HepG2 (cell line): ENCODE results near the gene PRDX5. TPM values are rescaled to one million over a fixed set of nuclear protein-coding genes. Genes with fewer than 3 reads are reported as not detected.

Experiments
- ARNTL ChIP-seq: sonication (generic); formaldehyde crosslinking; IDR thresholded peaks from 2 replicates; pipeline ENCODE4 v1.4.0; 2020; ENCODE audit warnings: mild to moderate bottlenecking, missing genetic modification reagents
- CAMTA2 ChIP-seq: sonication (generic); formaldehyde crosslinking; IDR thresholded peaks from 2 replicates; pipeline ENCODE4 v1.4.0; 2020; ENCODE audit warnings: mild to moderate bottlenecking, missing genetic modification reagents, borderline replicate concordance
- CHD2 ChIP-seq: IDR thresholded peaks from 2 replicates; pipeline ENCODE4 v1.6.1; 2011; ENCODE audit warnings: low read depth, low read length, improper control_type of control experiment
- CREB1 ChIP-seq, 2 experiments: fragments of 450-650 bp in 1 of 2; IDR thresholded peaks; 2 replicates each; pipeline ENCODE4 v1.6.1; 2016 to 2017; ENCODE audit warnings: control low read depth in 1 of 2, mild to moderate bottlenecking in 1 of 2, missing compliant biosample characterization in 1 of 2, missing genetic modification characterization in 1 of 2
- HNRNPLL ChIP-seq: fragments of 200-400 bp; formaldehyde crosslinking; IDR thresholded peaks from 2 replicates; pipeline ENCODE4 v1.6.1; 2017; ENCODE audit warnings: mild to moderate bottlenecking, low read depth, low read length; ENCODE audit not compliant: poor library complexity, severe bottlenecking
- NKX3-1 ChIP-seq: sonication (generic); formaldehyde crosslinking; IDR thresholded peaks from 2 replicates; pipeline ENCODE4 v1.5.0; 2020; ENCODE audit warnings: missing genetic modification reagents
- NR1H2 ChIP-seq: sonication (generic); formaldehyde crosslinking; IDR thresholded peaks from 2 replicates; pipeline ENCODE4 v1.8.1; 2022; ENCODE audit warnings: low read depth, missing genetic modification reagents, borderline replicate concordance
- NRL ChIP-seq: sonication (generic); formaldehyde crosslinking; IDR thresholded peaks from 2 replicates; pipeline ENCODE4 v1.5.0; 2020; ENCODE audit warnings: missing genetic modification reagents, mild to moderate bottlenecking, moderate library complexity, borderline replicate concordance
- RCOR2 ChIP-seq: IDR thresholded peaks from 2 replicates; pipeline ENCODE4 v1.6.1; 2016; ENCODE audit warnings: missing biosample characterization, missing genetic modification reagents
- REXO4 ChIP-seq: sonication (generic); formaldehyde crosslinking; IDR thresholded peaks from 2 replicates; pipeline ENCODE4 v1.8.0; 2022; ENCODE audit warnings: missing genetic modification reagents, mild to moderate bottlenecking, borderline replicate concordance
- SALL2 ChIP-seq: sonication (generic); formaldehyde crosslinking; IDR thresholded peaks from 2 replicates; pipeline ENCODE4 v1.8.1; 2023; ENCODE audit warnings: mild to moderate bottlenecking, missing genetic modification reagents, inconsistent platforms
- SP5 ChIP-seq: IDR thresholded peaks from 2 replicates; pipeline ENCODE4 v1.6.1; 2016; ENCODE audit warnings: low read depth, borderline replicate concordance
- SRSF4 ChIP-seq: fragments of 200-400 bp; formaldehyde crosslinking; IDR thresholded peaks from one replicate; pipeline ENCODE4 v1.6.1; 2018; ENCODE audit warnings: mild to moderate bottlenecking, low read depth, low read length, moderate library complexity; ENCODE audit not compliant: poor library complexity, severe bottlenecking
- ZEB1 ChIP-seq: IDR thresholded peaks from 2 replicates; pipeline ENCODE4 v1.6.1; 2012; ENCODE audit warnings: mild to moderate bottlenecking, low read depth, inconsistent platforms; ENCODE audit not compliant: insufficient replicate concordance
- ZNF17 ChIP-seq: sonication (generic); formaldehyde crosslinking; IDR thresholded peaks from 2 replicates; pipeline ENCODE4 v1.5.0; 2020; ENCODE audit warnings: mild to moderate bottlenecking, missing genetic modification reagents
- ZNF224 ChIP-seq: sonication (generic); formaldehyde crosslinking; IDR thresholded peaks from 2 replicates; pipeline ENCODE4 v1.5.0; 2020; ENCODE audit warnings: mild to moderate bottlenecking, missing genetic modification reagents
- ZNF24 ChIP-seq: fragments of 450-650 bp; IDR thresholded peaks from 2 replicates; pipeline ENCODE4 v1.6.1; 2017; ENCODE audit warnings: antibody characterized with exemption, mild to moderate bottlenecking
- ZNF382 ChIP-seq: sonication (generic); formaldehyde crosslinking; IDR thresholded peaks from 2 replicates; pipeline ENCODE4 v1.5.0; 2020; ENCODE audit warnings: missing genetic modification reagents, mild to moderate bottlenecking, borderline replicate concordance
- ZNF589 ChIP-seq: sonication (generic); formaldehyde crosslinking; conservative IDR thresholded peaks from 2 replicates; pipeline ENCODE4 v1.8.0; 2022; ENCODE audit warnings: mild to moderate bottlenecking, moderate library complexity, missing genetic modification reagents
- ZNF607 ChIP-seq: sonication (generic); formaldehyde crosslinking; IDR thresholded peaks from 2 replicates; pipeline ENCODE4 v1.5.1; 2020; ENCODE audit warnings: missing genetic modification reagents, mild to moderate bottlenecking, borderline replicate concordance
- ZNF749 ChIP-seq: sonication (generic); formaldehyde crosslinking; IDR thresholded peaks from 2 replicates; pipeline ENCODE4 v1.8.0; 2022; ENCODE audit warnings: mild to moderate bottlenecking, missing genetic modification reagents, moderate library complexity, borderline replicate concordance
- polyA plus RNA-seq, 8 experiments: library from polyadenylated mRNA; depleted of rRNA in 3 of 8; stranded (reverse) in 7 of 8; unstranded in 1 of 8; fragments of >200 nt; fragmentation: Illumina TruSeq in 4 of 8; extraction: Trizol in 4 of 8; gene quantifications; 2 replicates each; pipeline versions ENCODE4 v1.2.1 to v1.2.3, GENCODE V29; 2011 to 2016; ENCODE audit warnings: low read depth in 4 of 8, missing spikeins in 1 of 8, mixed read lengths in 1 of 8; ENCODE audit not compliant: insufficient read depth in 1 of 8
- total RNA-seq, 5 experiments: library from RNA; depleted of rRNA; stranded (reverse); fragments of >200 nt; fragmentation: Illumina TruSeq; extraction: Trizol; gene quantifications; 2 replicates each; pipeline ENCODE4 v1.2.3, GENCODE V29; 2016; ENCODE audit warnings: low read depth in 1 of 5
- TF ChIP-seq, protein P1 (sequence below): sonication (generic); formaldehyde crosslinking; IDR thresholded peaks from 2 replicates; pipeline ENCODE4; 2020; ENCODE audit warnings: missing genetic modification reagents, mild to moderate bottlenecking, borderline replicate concordance
- TF ChIP-seq, protein P2 (sequence below): sonication (generic); formaldehyde crosslinking; IDR thresholded peaks from 2 replicates; pipeline ENCODE4 v1.4.0; 2020; ENCODE audit warnings: missing genetic modification reagents
- TF ChIP-seq, protein P3 (sequence below): sonication (generic); formaldehyde crosslinking; conservative IDR thresholded peaks from 2 replicates; pipeline ENCODE4 v1.4.0; 2020; ENCODE audit warnings: missing genetic modification reagents

PRDX5 gene
- total and polyA plus RNA-seq, 2 of the 13 experiments (the other 11 are each of a cell fraction or from before 2014, with no cell fraction given), result 215 to 311 TPM

DNA sequence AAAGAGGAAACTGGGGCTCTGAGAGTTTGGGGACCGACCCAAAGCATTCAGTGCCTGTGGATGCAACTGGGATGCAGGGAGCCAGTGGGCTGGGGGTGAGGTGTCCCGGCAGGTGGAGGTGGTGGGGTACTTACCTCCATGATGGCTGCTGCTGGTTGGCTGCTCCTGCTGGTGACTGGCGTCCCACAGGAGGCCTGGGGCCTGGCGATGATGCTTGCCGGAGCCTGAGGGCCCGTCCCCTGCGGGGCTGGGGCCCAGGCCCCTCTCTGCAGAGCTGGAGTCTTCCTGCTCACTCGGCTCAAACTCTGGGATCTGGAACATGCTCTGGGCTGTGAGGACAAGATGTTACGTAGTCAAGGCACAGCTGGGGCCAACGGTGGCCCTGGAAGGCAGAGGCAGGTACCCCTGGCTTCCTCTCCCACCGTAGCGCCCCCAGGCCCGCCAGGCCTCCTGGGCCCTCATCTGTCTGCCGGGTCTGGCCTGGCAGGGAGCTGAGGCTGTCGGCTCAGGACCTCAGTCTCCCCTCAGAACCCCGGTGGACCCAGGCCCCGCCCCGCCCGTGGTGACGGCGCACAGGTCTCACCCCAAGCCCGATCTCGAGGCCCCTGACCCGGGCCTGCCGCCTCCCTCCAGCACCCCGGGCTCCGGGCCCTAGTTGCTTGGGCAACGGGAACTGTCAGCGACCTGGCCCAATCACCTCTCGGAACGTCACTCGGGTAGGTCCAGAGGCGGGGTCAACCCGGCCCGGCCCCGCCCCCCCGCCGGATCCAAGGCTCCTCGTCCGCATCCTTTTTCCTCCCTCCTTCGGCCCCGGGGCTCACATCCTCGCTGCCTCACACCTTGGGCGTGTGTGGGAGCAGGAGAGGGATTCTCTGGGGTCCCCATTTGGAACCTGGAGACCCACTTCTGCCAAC lies 33.6 kb upstream of the PRDX5 start, which contains the start of gene BAD (continued):
- TF ChIP-seq ZNF24 (no peak), ZNF607 (CRISPR knock-in tag) (no peak), ZNF224 (CRISPR knock-in tag) (no peak), NRL (CRISPR knock-in tag) (0 out of 2 replicates have a peak, but pooled peaks have one; percentile 10), ZNF749 (CRISPR knock-in tag) (0 out of 2 replicates have a peak, but pooled peaks have one; percentile 53), NKX3-1 (CRISPR knock-in tag) (0 out of 2 replicates have a peak, but pooled peaks have one; percentile 26), CAMTA2 (CRISPR knock-in tag) (no peak), NR1H2 (no peak), CHD2 (no peak), SALL2 (CRISPR knock-in tag) (no peak), ARNTL (CRISPR knock-in tag) (no peak), ZNF589 (no peak), RCOR2 (CRISPR knock-in tag) (no peak), HNRNPLL (peak; percentile 80), REXO4 (no peak), ZNF382 (CRISPR knock-in tag) (no peak), ZNF17 (no peak), CREB1 (IDR thresholded peaks at IDR 0.05) (peak; percentile 83), CREB1 (CRISPR knock-in tag; IDR thresholded peaks at IDR 0.05) (peak; percentile 93), SRSF4 (no peak), ZEB1 (no peak), SP5 (CRISPR knock-in tag) (no peak; the same call in 1 of the 2 replicates)
- TF ChIP-seq, protein P1, sequence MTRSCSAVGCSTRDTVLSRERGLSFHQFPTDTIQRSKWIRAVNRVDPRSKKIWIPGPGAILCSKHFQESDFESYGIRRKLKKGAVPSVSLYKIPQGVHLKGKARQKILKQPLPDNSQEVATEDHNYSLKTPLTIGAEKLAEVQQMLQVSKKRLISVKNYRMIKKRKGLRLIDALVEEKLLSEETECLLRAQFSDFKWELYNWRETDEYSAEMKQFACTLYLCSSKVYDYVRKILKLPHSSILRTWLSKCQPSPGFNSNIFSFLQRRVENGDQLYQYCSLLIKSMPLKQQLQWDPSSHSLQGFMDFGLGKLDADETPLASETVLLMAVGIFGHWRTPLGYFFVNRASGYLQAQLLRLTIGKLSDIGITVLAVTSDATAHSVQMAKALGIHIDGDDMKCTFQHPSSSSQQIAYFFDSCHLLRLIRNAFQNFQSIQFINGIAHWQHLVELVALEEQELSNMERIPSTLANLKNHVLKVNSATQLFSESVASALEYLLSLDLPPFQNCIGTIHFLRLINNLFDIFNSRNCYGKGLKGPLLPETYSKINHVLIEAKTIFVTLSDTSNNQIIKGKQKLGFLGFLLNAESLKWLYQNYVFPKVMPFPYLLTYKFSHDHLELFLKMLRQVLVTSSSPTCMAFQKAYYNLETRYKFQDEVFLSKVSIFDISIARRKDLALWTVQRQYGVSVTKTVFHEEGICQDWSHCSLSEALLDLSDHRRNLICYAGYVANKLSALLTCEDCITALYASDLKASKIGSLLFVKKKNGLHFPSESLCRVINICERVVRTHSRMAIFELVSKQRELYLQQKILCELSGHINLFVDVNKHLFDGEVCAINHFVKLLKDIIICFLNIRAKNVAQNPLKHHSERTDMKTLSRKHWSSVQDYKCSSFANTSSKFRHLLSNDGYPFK, result peak; percentile 46; the same call in 1 of the 2 replicates
- TF ChIP-seq, protein P2, sequence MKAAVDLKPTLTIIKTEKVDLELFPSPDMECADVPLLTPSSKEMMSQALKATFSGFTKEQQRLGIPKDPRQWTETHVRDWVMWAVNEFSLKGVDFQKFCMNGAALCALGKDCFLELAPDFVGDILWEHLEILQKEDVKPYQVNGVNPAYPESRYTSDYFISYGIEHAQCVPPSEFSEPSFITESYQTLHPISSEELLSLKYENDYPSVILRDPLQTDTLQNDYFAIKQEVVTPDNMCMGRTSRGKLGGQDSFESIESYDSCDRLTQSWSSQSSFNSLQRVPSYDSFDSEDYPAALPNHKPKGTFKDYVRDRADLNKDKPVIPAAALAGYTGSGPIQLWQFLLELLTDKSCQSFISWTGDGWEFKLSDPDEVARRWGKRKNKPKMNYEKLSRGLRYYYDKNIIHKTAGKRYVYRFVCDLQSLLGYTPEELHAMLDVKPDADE (CRISPR knock-in tag), result no peak
- TF ChIP-seq, protein P3, sequence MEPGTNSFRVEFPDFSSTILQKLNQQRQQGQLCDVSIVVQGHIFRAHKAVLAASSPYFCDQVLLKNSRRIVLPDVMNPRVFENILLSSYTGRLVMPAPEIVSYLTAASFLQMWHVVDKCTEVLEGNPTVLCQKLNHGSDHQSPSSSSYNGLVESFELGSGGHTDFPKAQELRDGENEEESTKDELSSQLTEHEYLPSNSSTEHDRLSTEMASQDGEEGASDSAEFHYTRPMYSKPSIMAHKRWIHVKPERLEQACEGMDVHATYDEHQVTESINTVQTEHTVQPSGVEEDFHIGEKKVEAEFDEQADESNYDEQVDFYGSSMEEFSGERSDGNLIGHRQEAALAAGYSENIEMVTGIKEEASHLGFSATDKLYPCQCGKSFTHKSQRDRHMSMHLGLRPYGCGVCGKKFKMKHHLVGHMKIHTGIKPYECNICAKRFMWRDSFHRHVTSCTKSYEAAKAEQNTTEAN (CRISPR knock-in tag), result 0 out of 2 replicates have a peak, but pooled peaks have one; percentile 16
